Subcutaneous abdominal adipose tissue (tissue), 5 donors: ENCODE measurements around the gene VPS13D.
"Not testable (repeated sequence)": the region's sequence is repeated elsewhere in the genome, so short reads cannot be mapped to it uniquely, and the experiment has no call there.

ENCODE experiments used
- H3K27ac ChIP-seq: one replicate; pipeline ENCODE4 v1.7.0; 2013; ENCODE audit warnings: low read depth, mild to moderate bottlenecking, inconsistent platforms, low read length, moderate library complexity
- H3K27me3 ChIP-seq, 5 donors: one replicate each; pipeline ENCODE4 v1.7.0; 2013; ENCODE audit warnings: low read length in 5 of 5, inconsistent platforms in 1 of 5; ENCODE audit not compliant: control insufficient read depth in 5 of 5, insufficient read depth in 4 of 5
- H3K36me3 ChIP-seq, 5 donors: one replicate each; pipeline ENCODE4 v1.7.0; 2013; ENCODE audit warnings: low read length in 5 of 5; ENCODE audit not compliant: control insufficient read depth in 5 of 5, insufficient read depth in 5 of 5
- H3K4me1 ChIP-seq, 5 donors: one replicate each; pipeline ENCODE4 v1.7.0; 2013; ENCODE audit warnings: low read length in 5 of 5, mild to moderate bottlenecking in 3 of 5, moderate library complexity in 1 of 5; ENCODE audit not compliant: control insufficient read depth in 5 of 5, insufficient read depth in 5 of 5
- H3K4me3 ChIP-seq, 5 donors: one replicate each; pipeline ENCODE4 v1.7.0; 2013; ENCODE audit warnings: low read length in 5 of 5, low read depth in 1 of 5
- H3K9ac ChIP-seq, 5 donors: one replicate each; pipeline ENCODE4 v1.7.0; 2013; ENCODE audit warnings: low read length in 5 of 5, mild to moderate bottlenecking in 4 of 5, moderate library complexity in 3 of 5
- H3K9me3 ChIP-seq, 5 donors: one replicate each; pipeline ENCODE4 v1.7.0; 2013; ENCODE audit warnings: low read length in 5 of 5; ENCODE audit not compliant: control insufficient read depth in 5 of 5
- donor health status: healthy.
- donor health status: healthy.
- donor health status: healthy.
- donor health status: healthy.
- donor health status: healthy.

VPS13D gene

DNA sequence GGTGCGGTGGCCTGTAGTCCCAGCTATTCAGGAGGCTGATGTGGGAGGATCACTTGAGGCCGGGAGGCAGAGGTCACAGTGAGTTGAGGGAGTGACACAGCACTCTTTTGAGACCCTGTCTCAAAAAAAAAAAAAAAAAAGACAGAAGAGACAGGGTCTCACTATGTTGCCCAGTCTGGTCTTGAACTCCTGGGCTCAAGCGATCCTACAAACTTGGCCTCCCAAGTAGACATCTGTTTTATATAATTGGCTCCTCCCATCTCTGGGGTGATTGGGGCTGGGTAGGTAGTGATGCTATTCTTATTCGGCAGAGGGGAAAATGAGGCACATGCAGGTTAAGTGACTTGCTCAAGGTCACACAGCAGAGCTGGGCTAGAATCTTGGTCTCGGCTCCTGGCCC is 23.6 kb upstream of the VPS13D start:
- Histone ChIP-seq H3K9ac (no peak overlapping the region), H3K36me3 (peaks cover 0 to 68% (median 49%) of the 10 kb centered on the region in 5 donors), H3K4me3 (no peak overlapping the region), H3K4me1 (peaks cover 0 to 14% (median 6%) of the 10 kb centered on the region in 5 donors), H3K27ac (no peak overlapping the region), H3K27me3 (peaks cover 0 to 3% (median 0%) of the 10 kb centered on the region in 5 donors), H3K9me3 (no peaks in the 10 kb centered on the region)

DNA sequence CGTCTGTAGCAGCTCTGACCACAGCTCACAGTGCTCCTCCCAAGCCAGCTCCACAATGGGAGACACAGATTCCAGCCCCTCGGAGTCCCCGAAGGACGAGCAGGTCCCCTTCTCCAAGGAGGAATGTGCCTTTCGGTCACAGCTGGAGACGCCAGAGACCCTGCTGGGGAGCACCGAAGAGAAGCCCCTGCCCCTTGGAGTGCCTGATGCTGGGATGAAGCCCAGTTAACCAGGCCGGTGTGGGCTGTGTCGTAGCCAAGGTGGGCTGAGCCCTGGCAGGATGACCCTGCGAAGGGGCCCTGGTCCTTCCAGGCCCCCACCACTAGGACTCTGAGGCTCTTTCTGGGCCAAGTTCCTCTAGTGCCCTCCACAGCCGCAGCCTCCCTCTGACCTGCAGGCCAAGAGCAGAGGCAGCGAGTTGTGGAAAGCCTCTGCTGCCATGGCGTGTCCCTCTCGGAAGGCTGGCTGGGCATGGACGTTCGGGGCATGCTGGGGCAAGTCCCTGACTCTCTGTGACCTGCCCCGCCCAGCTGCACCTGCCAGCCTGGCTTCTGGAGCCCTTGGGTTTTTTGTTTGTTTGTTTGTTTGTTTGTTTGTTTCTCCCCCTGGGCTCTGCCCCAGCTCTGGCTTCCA is 22.9 kb upstream of the VPS13D start:
- no peak overlapping the region for H3K9ac ChIP-seq
- no peak overlapping the region for H3K4me3 ChIP-seq
- H3K4me1 ChIP-seq: peaks cover 0 to 14% (median 6%) of the 10 kb centered on the region in 5 donors
- H3K27me3 ChIP-seq: peaks cover 0 to 3% (median 0%) of the 10 kb centered on the region in 5 donors
- H3K27ac ChIP-seq: no peak overlapping the region
- no peaks in the 10 kb centered on the region for H3K9me3 ChIP-seq
- H3K36me3 ChIP-seq: peaks cover 0 to 61% (median 43%) of the 10 kb centered on the region in 5 donors

- Histone ChIP-seq H3K4me3 (no peak overlapping the region), H3K27me3 (peaks cover 0 to 3% (median 0%) of the 10 kb centered on the region in 5 donors), H3K27ac (no peak overlapping the region), H3K9me3 (no peaks in the 10 kb centered on the region), H3K36me3 (peaks cover 0 to 48% (median 29%) of the 10 kb centered on the region in 5 donors), H3K9ac (no peak overlapping the region), H3K4me1 (peaks cover 0 to 14% (median 6%) of the 10 kb centered on the region in 5 donors)
These were observed 21.6 kb upstream of the VPS13D start for GRCh38 chr1:12208271-12208670.

DNA sequence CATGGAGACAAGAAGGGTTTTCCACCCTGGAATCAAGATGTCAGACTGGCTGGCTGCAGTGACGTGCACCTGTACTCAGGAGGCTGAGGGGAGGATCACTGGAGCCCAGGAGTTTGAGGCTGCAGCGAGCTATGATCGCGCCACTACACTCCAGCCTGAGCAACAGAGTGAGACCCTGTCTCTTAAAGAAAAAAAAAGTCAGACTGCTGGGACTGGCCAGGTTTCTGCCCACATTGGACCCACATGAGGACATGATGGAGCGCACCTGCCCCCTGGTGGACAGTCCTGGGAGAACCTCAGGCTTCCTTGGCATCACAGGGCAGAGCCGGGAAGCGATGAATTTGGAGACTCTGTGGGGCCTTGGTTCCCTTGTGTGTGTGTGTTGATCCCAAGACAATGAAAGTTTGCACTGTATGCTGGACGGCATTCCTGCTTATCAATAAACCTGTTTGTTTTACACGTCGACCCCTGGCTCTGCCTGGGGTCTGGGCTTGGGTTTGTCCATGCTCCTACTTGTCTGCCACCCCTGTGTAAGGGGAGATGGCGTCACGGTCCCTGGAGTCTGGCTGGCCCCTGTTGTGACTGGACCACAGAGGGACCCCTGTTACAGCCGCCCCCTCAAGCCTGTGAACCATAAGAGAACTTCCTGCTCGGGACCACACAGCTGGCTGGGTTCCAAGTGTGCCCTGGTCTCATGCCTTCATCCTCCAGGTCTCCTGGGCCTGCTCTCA is 20.9 kb upstream of the VPS13D start:
- Histone ChIP-seq H3K27me3 (peaks cover 0 to 3% (median 0%) of the 10 kb centered on the region in 5 donors), H3K9ac (no peak overlapping the region), H3K36me3 (peaks cover 0 to 41% (median 23%) of the 10 kb centered on the region in 5 donors), H3K4me3 (no peak overlapping the region), H3K4me1 (peaks cover 0 to 14% (median 6%) of the 10 kb centered on the region in 5 donors), H3K27ac (no peak overlapping the region), H3K9me3 (no peaks in the 10 kb centered on the region)

- no peak overlapping the region for H3K4me3 ChIP-seq
- no peak overlapping the region for H3K9ac ChIP-seq
- H3K4me1 ChIP-seq: peaks cover 0 to 14% (median 6%) of the 10 kb centered on the region in 5 donors
- H3K27ac ChIP-seq: no peak overlapping the region
- peaks cover 0 to 36% (median 17%) of the 10 kb centered on the region in 5 donors for H3K36me3 ChIP-seq
- no peaks in the 10 kb centered on the region for H3K9me3 ChIP-seq
- peaks cover 0 to 3% (median 0%) of the 10 kb centered on the region in 5 donors for H3K27me3 ChIP-seq
These were observed 20.4 kb upstream of the VPS13D start for GRCh38 chr1:12209495-12209832.

- Histone ChIP-seq H3K36me3 (no peaks in the 10 kb centered on the region), H3K27ac (no peak overlapping the region), H3K9ac (no peak overlapping the region), H3K4me3 (no peak overlapping the region), H3K27me3 (peaks cover 0 to 2% (median 0%) of the 10 kb centered on the region in 5 donors), H3K9me3 (peaks cover 0 to 9% (median 3%) of the 10 kb centered on the region in 5 donors), H3K4me1 (no peaks in the 10 kb centered on the region)
These were observed 14.5 kb upstream of the VPS13D start for GRCh38 chr1:12215118-12215961.

- Histone ChIP-seq H3K27ac (no peak overlapping the region), H3K9me3 (peaks cover 0 to 9% (median 3%) of the 10 kb centered on the region in 5 donors), H3K9ac (no peak overlapping the region), H3K36me3 (no peaks in the 10 kb centered on the region), H3K27me3 (no peaks in the 10 kb centered on the region), H3K4me1 (peaks cover 0 to 10% (median 4%) of the 10 kb centered on the region in 5 donors), H3K4me3 (no peak overlapping the region)
These were observed 10.0 kb upstream of the VPS13D start for GRCh38 chr1:12219800-12220199.

DNA sequence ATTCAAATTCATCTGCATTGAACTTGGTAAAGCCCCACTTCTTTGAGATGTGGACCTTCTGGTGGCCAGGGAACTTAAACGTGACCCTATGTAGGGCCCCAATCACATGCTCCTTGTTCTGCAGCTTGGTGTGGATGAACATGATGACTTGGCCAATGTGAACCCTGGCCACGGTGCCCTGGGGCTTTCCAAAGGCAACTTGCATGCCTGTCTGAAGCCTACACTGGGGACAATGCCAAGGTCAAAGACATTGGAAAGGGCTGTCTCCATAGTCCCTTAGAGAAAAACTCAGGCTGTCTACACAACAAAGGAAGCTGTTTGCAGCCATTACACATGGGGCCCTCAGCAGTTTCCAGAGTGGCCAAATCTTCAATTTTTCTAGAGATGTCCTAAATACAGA is 8.9 kb upstream of the VPS13D start:
- H3K9ac ChIP-seq: no peak overlapping the region
- H3K36me3 ChIP-seq: no peaks in the 10 kb centered on the region
- H3K4me3 ChIP-seq: no peak overlapping the region
- peaks cover 0 to 3% (median 2%) of the 10 kb centered on the region in 5 donors for H3K9me3 ChIP-seq
- H3K27me3 ChIP-seq: no peaks in the 10 kb centered on the region
- H3K27ac ChIP-seq: no peak overlapping the region
- H3K4me1 ChIP-seq: peaks cover 0 to 10% (median 4%) of the 10 kb centered on the region in 5 donors

DNA sequence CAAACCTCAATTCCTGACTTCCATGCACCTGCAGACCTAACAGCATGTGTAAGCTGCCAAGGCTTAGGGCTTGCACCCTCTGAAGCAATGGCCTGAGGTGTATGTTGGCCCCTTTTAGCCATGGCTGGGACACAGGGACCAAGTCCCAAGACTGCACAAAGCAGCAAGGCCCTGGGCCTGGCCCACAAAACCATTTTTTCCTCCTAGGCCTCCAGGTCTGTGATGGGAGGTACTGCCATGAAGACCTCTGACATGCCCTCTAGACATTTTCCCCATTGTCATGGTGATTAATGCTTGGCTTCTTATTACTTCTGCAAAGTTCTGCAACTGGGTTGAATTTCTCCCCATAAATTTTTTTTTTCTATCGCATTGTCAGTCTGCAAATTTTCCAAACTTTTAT is 7.1 kb upstream of the VPS13D start:
- H3K9me3 ChIP-seq, H3K4me1 ChIP-seq, H3K9ac ChIP-seq, H3K27ac ChIP-seq, H3K27me3 ChIP-seq, H3K4me3 ChIP-seq, H3K36me3 ChIP-seq: not testable (repeated sequence)

- not testable (repeated sequence) for H3K36me3 ChIP-seq, H3K9ac ChIP-seq, H3K9me3 ChIP-seq, H3K27ac ChIP-seq, H3K27me3 ChIP-seq, H3K4me3 ChIP-seq, H3K4me1 ChIP-seq
These were observed 5.7 kb upstream of the VPS13D start for GRCh38 chr1:12224092-12224491.
